CD8-positive, alpha-beta memory T cell (primary cell): ENCODE measurements around the gene STAG3. TPM values are rescaled to one million over a fixed set of nuclear protein-coding genes. Genes with fewer than 3 reads are reported as not detected.

Experiments used
- CTCF ChIA-PET: fragments of 350-600 bp; sonication (Branson Sonifier 250); formaldehyde crosslinking; loops from one replicate; lab custom pipeline; 2021; ENCODE audit warnings: antibody characterized with exemption; lab: Charles Lee
- POLR2A ChIA-PET: fragments of 350-600 bp; sonication (Branson Sonifier 250); formaldehyde crosslinking; loops from one replicate; lab custom pipeline; 2021; ENCODE audit warnings: antibody characterized with exemption; lab: Charles Lee
- DNase-seq, 5 donors: peaks; one replicate each; pipeline versions ENCODE4 v3.0.0 to v3.0.0-alpha.2; 2020 to 2022; ENCODE audit warnings: mixed read lengths in 1 of 5
- H3K27ac ChIP-seq: one replicate; pipeline ENCODE4 v1.7.0; 2013; ENCODE audit warnings: low read depth, mild to moderate bottlenecking, low read length, moderate library complexity
- H3K27me3 ChIP-seq: 2 replicates; pipeline ENCODE4 v1.7.0; 2013; ENCODE audit warnings: low read length, mild to moderate bottlenecking; ENCODE audit not compliant: insufficient read depth, poor library complexity, severe bottlenecking
- H3K36me3 ChIP-seq: 2 replicates; pipeline ENCODE4 v1.7.0; 2013; ENCODE audit warnings: mild to moderate bottlenecking, low read length, moderate library complexity; ENCODE audit not compliant: insufficient read depth
- H3K4me1 ChIP-seq: 2 replicates; pipeline ENCODE4 v1.7.0; 2013; ENCODE audit warnings: mild to moderate bottlenecking, low read length, moderate library complexity; ENCODE audit not compliant: insufficient read depth
- H3K4me3 ChIP-seq: 2 replicates; pipeline ENCODE4 v1.7.0; 2013; ENCODE audit warnings: mild to moderate bottlenecking, low read length
- H3K9me3 ChIP-seq: 2 replicates; pipeline ENCODE4 v1.7.0; 2013; ENCODE audit warnings: mild to moderate bottlenecking, low read length
- H3K27ac Mint-ChIP-seq, 8 donors: one replicate each; pipeline ENCODE4 v1.8.0; 2020 to 2021; ENCODE audit warnings: mixed read lengths in 8 of 8, mild to moderate bottlenecking in 6 of 8, inconsistent platforms in 3 of 8, moderate library complexity in 3 of 8
- H3K27me3 Mint-ChIP-seq, 2 donors: one replicate each; pipeline ENCODE4 v1.8.0; 2020 to 2021; ENCODE audit warnings: mixed read lengths in 2 of 2, mild to moderate bottlenecking in 1 of 2, moderate library complexity in 1 of 2
- H3K36me3 Mint-ChIP-seq, 3 donors: one replicate each; pipeline ENCODE4 v1.8.0; 2020 to 2021; ENCODE audit warnings: mixed read lengths in 3 of 3, inconsistent platforms in 1 of 3, mild to moderate bottlenecking in 1 of 3
- H3K4me1 Mint-ChIP-seq, 3 donors: one replicate each; pipeline ENCODE4 v1.8.0; 2020 to 2021; ENCODE audit warnings: mixed read lengths in 3 of 3, inconsistent platforms in 1 of 3, mild to moderate bottlenecking in 1 of 3
- H3K4me3 Mint-ChIP-seq, 7 donors: one replicate each; pipeline ENCODE4 v1.8.0; 2020 to 2021; ENCODE audit warnings: mixed read lengths in 7 of 7, mild to moderate bottlenecking in 6 of 7, moderate library complexity in 4 of 7, inconsistent platforms in 2 of 7
- H3K9me3 Mint-ChIP-seq, 5 donors: one replicate each; pipeline ENCODE4 v1.8.0; 2020 to 2022; ENCODE audit warnings: mixed read lengths in 5 of 5, mild to moderate bottlenecking in 3 of 5, moderate library complexity in 2 of 5, inconsistent platforms in 1 of 5
- polyA plus RNA-seq: library from polyadenylated mRNA; unstranded; fragments of 300-500 nt; fragmentation: Illumina TruSeq; gene quantifications from one replicate; pipeline ENCODE4 v1.2.3, GENCODE V29; 2021
- total RNA-seq, 2 experiments: library from RNA; stranded (reverse); gene quantifications; one replicate each; pipeline ENCODE4 v1.2.3, GENCODE V29; 2021

STAG3 gene
- total and polyA plus RNA-seq, 3 experiments from 2014 or later, result 1.5 to 5.1 (median 5.0) TPM

- peak overlapping the region; percentile 61 to 81 (median 72) for H3K4me3 Mint-ChIP-seq
- no peaks in the 10 kb centered on the region for H3K9me3 ChIP-seq
- H3K4me1 ChIP-seq, result peaks cover 59% of the 10 kb centered on the region
- CTCF ChIA-PET, result no interaction called here
- H3K27me3 Mint-ChIP-seq, result peaks cover 32 to 36% of the 10 kb centered on the region in 2 donors
- peak in 1 of 5 donors; percentile 40 for DNase-seq
- H3K9me3 Mint-ChIP-seq, result no peaks in the 10 kb centered on the region
- POLR2A ChIA-PET, result no interaction called here
- H3K36me3 Mint-ChIP-seq, result peaks cover 0 to 1% (median 0%) of the 10 kb centered on the region in 3 donors
- H3K4me1 Mint-ChIP-seq, result peaks cover 42 to 55% (median 45%) of the 10 kb centered on the region in 3 donors
- peak overlapping the region in 3 of 8 donors; percentile 0 to 77 (median 11) for H3K27ac Mint-ChIP-seq
- peak overlapping the region; percentile 36 for H3K4me3 ChIP-seq
- peaks cover 8% of the 10 kb centered on the region for H3K27me3 ChIP-seq
- H3K27ac ChIP-seq, result no peak overlapping the region
- H3K36me3 ChIP-seq, result no peaks in the 10 kb centered on the region
These were observed 7.4 kb upstream of the STAG3 start for GRCh38 chr7:100170101-100170897.

- peaks cover 0 to 1% (median 0%) of the 10 kb centered on the region in 3 donors for H3K36me3 Mint-ChIP-seq
- H3K27ac ChIP-seq, result no peak overlapping the region
- ChIA-PET POLR2A (interaction anchor here (1.0 kb wide), 1 partner anchor 59 kb away, joined by 4 read pairs; no protein-coding TSS in a partner anchor), CTCF (interaction anchor here (1.1 kb wide), 1 partner anchor 38 kb away, joined by 5 read pairs; no protein-coding TSS in a partner anchor)
- peak overlapping the region; percentile 62 to 81 (median 73) for H3K4me3 Mint-ChIP-seq
- no peak overlapping the region for H3K27ac Mint-ChIP-seq
- H3K27me3 Mint-ChIP-seq, result peaks cover 32 to 33% of the 10 kb centered on the region in 2 donors
- no peaks in the 10 kb centered on the region for H3K9me3 ChIP-seq
- H3K36me3 ChIP-seq, result no peaks in the 10 kb centered on the region
- no peaks in the 10 kb centered on the region for H3K9me3 Mint-ChIP-seq
- peak in 3 of 5 donors; percentile 41 to 69 (median 50) for DNase-seq
- H3K27me3 ChIP-seq, result peaks cover 8% of the 10 kb centered on the region
- H3K4me3 ChIP-seq, result peak overlapping the region; percentile 36
- H3K4me1 Mint-ChIP-seq, result peaks cover 40 to 56% (median 41%) of the 10 kb centered on the region in 3 donors
- H3K4me1 ChIP-seq, result peaks cover 52% of the 10 kb centered on the region
These were observed 6.5 kb upstream of the STAG3 start for GRCh38 chr7:100171087-100171681.

GRCh38 chr7:100171840-100172239 lies 5.9 kb upstream of the STAG3 start:
- H3K27ac ChIP-seq, result no peak overlapping the region
- Mint-ChIP-seq H3K27ac (peak overlapping the region in 3 of 8 donors; percentile 39 to 63 (median 54)), H3K27me3 (peaks cover 26 to 27% of the 10 kb centered on the region in 2 donors), H3K9me3 (no peaks in the 10 kb centered on the region), H3K4me1 (peaks cover 39 to 56% (median 40%) of the 10 kb centered on the region in 3 donors), H3K36me3 (peaks cover 0 to 1% (median 0%) of the 10 kb centered on the region in 3 donors), H3K4me3 (peak overlapping the region in 6 of 7 donors; percentile 57 to 91 (median 76))
- H3K27me3 ChIP-seq, result peaks cover 8% of the 10 kb centered on the region
- no peak overlapping the region for H3K4me3 ChIP-seq
- ChIA-PET CTCF (interaction anchor here (0.9 to 1.1 kb wide), 4 partner anchors 14 to 46 kb away, joined by 3 to 5 read pairs (median 4); no protein-coding TSS in a partner anchor), POLR2A (interaction anchor here (1.0 kb wide), 1 partner anchor 58 kb away, joined by 4 read pairs; no protein-coding TSS in a partner anchor)
- peaks cover 52% of the 10 kb centered on the region for H3K4me1 ChIP-seq
- peak in 1 of 5 donors; percentile 28 for DNase-seq
- H3K9me3 ChIP-seq, result no peaks in the 10 kb centered on the region
- H3K36me3 ChIP-seq, result no peaks in the 10 kb centered on the region

- H3K4me1 Mint-ChIP-seq, result peaks cover 22 to 42% (median 25%) of the 10 kb centered on the region in 3 donors
- peaks cover 8 to 12% of the 10 kb centered on the region in 2 donors for H3K27me3 Mint-ChIP-seq
- DNase-seq, result no peak
- ChIA-PET CTCF (no interaction called here), POLR2A (no interaction called here)
- peak overlapping the region in 1 of 7 donors; percentile 29 for H3K4me3 Mint-ChIP-seq
- Histone ChIP-seq H3K27me3 (peaks cover 8% of the 10 kb centered on the region), H3K4me1 (peaks cover 41% of the 10 kb centered on the region), H3K9me3 (no peaks in the 10 kb centered on the region), H3K36me3 (no peaks in the 10 kb centered on the region), H3K27ac (no peak overlapping the region), H3K4me3 (no peak overlapping the region)
- H3K36me3 Mint-ChIP-seq, result peaks cover 0 to 1% (median 0%) of the 10 kb centered on the region in 3 donors
- H3K27ac Mint-ChIP-seq, result no peak overlapping the region
- H3K9me3 Mint-ChIP-seq, result no peaks in the 10 kb centered on the region
These were observed 3.8 kb upstream of the STAG3 start for GRCh38 chr7:100173806-100174495.

GRCh38 chr7:100174582-100174981 lies 3.1 kb upstream of the STAG3 start:
- ChIA-PET CTCF (no interaction called here), POLR2A (no interaction called here)
- no peak for DNase-seq
- no peaks in the 10 kb centered on the region for H3K36me3 ChIP-seq
- Mint-ChIP-seq H3K4me3 (no peak overlapping the region), H3K27ac (peak overlapping the region in 1 of 8 donors; percentile 10), H3K27me3 (peaks cover 8 to 10% of the 10 kb centered on the region in 2 donors), H3K36me3 (peaks cover 0 to 1% (median 0%) of the 10 kb centered on the region in 3 donors), H3K4me1 (peaks cover 20 to 37% (median 25%) of the 10 kb centered on the region in 3 donors), H3K9me3 (no peaks in the 10 kb centered on the region)
- H3K4me3 ChIP-seq, result no peak overlapping the region
- no peak overlapping the region for H3K27ac ChIP-seq
- peaks cover 8% of the 10 kb centered on the region for H3K27me3 ChIP-seq
- no peaks in the 10 kb centered on the region for H3K9me3 ChIP-seq
- H3K4me1 ChIP-seq, result peaks cover 34% of the 10 kb centered on the region

GRCh38 chr7:100175296-100175935 lies 2.3 kb upstream of the STAG3 start:
- no peak for DNase-seq
- H3K4me1 ChIP-seq, result peaks cover 30% of the 10 kb centered on the region
- H3K27ac ChIP-seq, result no peak overlapping the region
- Mint-ChIP-seq H3K4me1 (peaks cover 20 to 33% (median 26%) of the 10 kb centered on the region in 3 donors), H3K36me3 (peaks cover 0 to 1% (median 0%) of the 10 kb centered on the region in 3 donors), H3K4me3 (peak overlapping the region in 3 of 7 donors; percentile 38 to 81 (median 49)), H3K27ac (peak overlapping the region in 3 of 8 donors; percentile 30 to 64 (median 55)), H3K9me3 (no peaks in the 10 kb centered on the region), H3K27me3 (peaks cover 6 to 9% of the 10 kb centered on the region in 2 donors)
- ChIA-PET CTCF (no interaction called here), POLR2A (interaction anchor here (3.1 kb wide), 1 partner anchor 8 kb away, joined by 18 read pairs; the partner anchor contains the start of gene GAL3ST4)
- peaks cover 7% of the 10 kb centered on the region for H3K27me3 ChIP-seq
- no peaks in the 10 kb centered on the region for H3K36me3 ChIP-seq
- no peaks in the 10 kb centered on the region for H3K9me3 ChIP-seq
- H3K4me3 ChIP-seq, result no peak overlapping the region
